GM12865 (cell line): ENCODE results near the gene PUDP.

ENCODE experiments used
- DNase-seq: peaks from one replicate; pipeline ENCODE4 v3.0.0; 2010; ENCODE audit warnings: low read depth
- H3K4me3 ChIP-seq: 2 replicates; pipeline ENCODE4 v1.5.1; 2011; ENCODE audit warnings: mild to moderate bottlenecking, low read depth, low read length, control low read depth
- CTCF ChIP-seq: IDR thresholded peaks from 2 replicates; pipeline ENCODE4 v1.5.1; 2011; ENCODE audit warnings: low read length, control low read depth, low read depth, inconsistent platforms; ENCODE audit not compliant: insufficient read depth; ENCODE audit errors: missing control alignments

PUDP gene

GRCh38 chrX:7143076-7143475 is 4.9 kb downstream of the PUDP start:
- no peak overlapping the region for H3K4me3 ChIP-seq
- no peak for DNase-seq
- TF ChIP-seq CTCF, result no peak

GRCh38 chrX:7139202-7140081 is 8.5 kb downstream of the PUDP start:
- no peak for TF ChIP-seq CTCF
- DNase-seq, result no peak

GRCh38 chrX:7134981-7135380 is 13.0 kb downstream of the PUDP start:
- TF ChIP-seq CTCF, result no peak
- no peak for DNase-seq
- no peak overlapping the region for H3K4me3 ChIP-seq

More at GRCh38 chrX:7139202-7140081, 8.5 kb downstream of the PUDP start:
- no peak overlapping the region for H3K4me3 ChIP-seq

- TF ChIP-seq CTCF, result no peak
- H3K4me3 ChIP-seq, result no peak overlapping the region
- DNase-seq, result no peak
These were observed 14.9 kb downstream of the PUDP start for GRCh38 chrX:7133050-7133440.

- peak; percentile 30 for TF ChIP-seq CTCF
- H3K4me3 ChIP-seq, result no peak overlapping the region
- peak; percentile 60 for DNase-seq
These were observed 15.5 kb downstream of the PUDP start for GRCh38 chrX:7132335-7133049.

- no peak for DNase-seq
- TF ChIP-seq CTCF, result no peak
- H3K4me3 ChIP-seq, result no peak overlapping the region
These were observed 16.3 kb downstream of the PUDP start for GRCh38 chrX:7131621-7132020.

GRCh38 chrX:7127056-7127455 is 20.9 kb downstream of the PUDP start:
- no peak overlapping the region for H3K4me3 ChIP-seq
- DNase-seq, result no peak
- no peak for TF ChIP-seq CTCF
